ENCODE results near the gene ARHGEF37.

Gene ARHGEF37

GRCh38 chr5:149623473-149623872, 42.2 kb downstream of the ARHGEF37 start:
- in situ Hi-C loops (cut with MboI; ENCODE audit: low sequenced_read_pairs), result no loop called here

GRCh38 chr5:149627070-149627469, 45.8 kb downstream of the ARHGEF37 start:
- in situ Hi-C loops (cut with MboI; ENCODE audit: low sequenced_read_pairs), result loop anchor here (25.0 kb wide), 2 partner anchors 210 to 360 kb away; no protein-coding TSS in a partner anchor

GRCh38 chr5:149628221-149628620, 46.9 kb downstream of the ARHGEF37 start:
- in situ Hi-C loops (cut with MboI; ENCODE audit: low sequenced_read_pairs), result loop anchor here (25.0 kb wide), 2 partner anchors 209 to 359 kb away; no protein-coding TSS in a partner anchor

- in situ Hi-C loops (cut with MboI; ENCODE audit: low sequenced_read_pairs), result loop anchor here (25.0 kb wide), 2 partner anchors 208 to 358 kb away; no protein-coding TSS in a partner anchor
Observed at GRCh38 chr5:149628846-149629388, 47.6 kb downstream of the ARHGEF37 start.

GRCh38 chr5:149629421-149629820, 48.1 kb downstream of the ARHGEF37 start:
- in situ Hi-C loops (cut with MboI; ENCODE audit: low sequenced_read_pairs), result loop anchor here (25.0 kb wide), 2 partner anchors 208 to 358 kb away; no protein-coding TSS in a partner anchor

GRCh38 chr5:149630337-149630736, 49.0 kb downstream of the ARHGEF37 start:
- in situ Hi-C loops (cut with MboI; ENCODE audit: low sequenced_read_pairs), result loop anchor here (25.0 kb wide), 2 partner anchors 207 to 357 kb away; no protein-coding TSS in a partner anchor

- in situ Hi-C loops (cut with MboI; ENCODE audit: low sequenced_read_pairs), result loop anchor here (25.0 kb wide), 2 partner anchors 206 to 356 kb away; no protein-coding TSS in a partner anchor
Observed at GRCh38 chr5:149631506-149631905, 50.2 kb downstream of the ARHGEF37 start.

- in situ Hi-C loops (cut with MboI; ENCODE audit: low sequenced_read_pairs), result loop anchor here (25.0 kb wide), 2 partner anchors 205 to 355 kb away; no protein-coding TSS in a partner anchor
Observed at GRCh38 chr5:149632311-149633251, 51.3 kb downstream of the ARHGEF37 start.

GRCh38 chr5:149633476-149634350, 52.4 kb downstream of the ARHGEF37 start:
- in situ Hi-C loops (cut with MboI; ENCODE audit: low sequenced_read_pairs), result loop anchor here (25.0 kb wide), 2 partner anchors 204 to 354 kb away; no protein-coding TSS in a partner anchor

- in situ Hi-C loops (cut with MboI; ENCODE audit: low sequenced_read_pairs), result loop anchor here (25.0 kb wide), 2 partner anchors 202 to 352 kb away; no protein-coding TSS in a partner anchor
Observed at GRCh38 chr5:149635394-149635793, 54.1 kb downstream of the ARHGEF37 start.

- in situ Hi-C loops (cut with MboI; ENCODE audit: low sequenced_read_pairs), result loop anchor here (25.0 kb wide), 2 partner anchors 201 to 351 kb away; no protein-coding TSS in a partner anchor
Observed at GRCh38 chr5:149636191-149636860, 55.0 kb downstream of the ARHGEF37 start.

GRCh38 chr5:149636861-149637246, 55.6 kb downstream of the ARHGEF37 start:
- in situ Hi-C loops (cut with MboI; ENCODE audit: low sequenced_read_pairs), result loop anchor here (25.0 kb wide), 2 partner anchors 200 to 350 kb away; no protein-coding TSS in a partner anchor

- in situ Hi-C loops (cut with MboI; ENCODE audit: low sequenced_read_pairs), result loop anchor here (25.0 kb wide), 2 partner anchors 199 to 349 kb away; no protein-coding TSS in a partner anchor
Observed at GRCh38 chr5:149638136-149638535, 56.8 kb downstream of the ARHGEF37 start.

GRCh38 chr5:149638546-149639241, 57.4 kb downstream of the ARHGEF37 start:
- in situ Hi-C loops (cut with MboI; ENCODE audit: low sequenced_read_pairs), result loop anchor here (25.0 kb wide), 2 partner anchors 199 to 349 kb away; no protein-coding TSS in a partner anchor

- in situ Hi-C loops (cut with MboI; ENCODE audit: low sequenced_read_pairs), result loop anchor here (25.0 kb wide), 2 partner anchors 198 to 348 kb away; no protein-coding TSS in a partner anchor
Observed at GRCh38 chr5:149639737-149640136, 58.4 kb downstream of the ARHGEF37 start.

- in situ Hi-C loops (cut with MboI; ENCODE audit: low sequenced_read_pairs), result loop anchor here (25.0 kb wide), 2 partner anchors 197 to 347 kb away; no protein-coding TSS in a partner anchor
Observed at GRCh38 chr5:149640350-149640999, 59.2 kb downstream of the ARHGEF37 start.

GRCh38 chr5:149641000-149641576, 59.8 kb downstream of the ARHGEF37 start:
- in situ Hi-C loops (cut with MboI; ENCODE audit: low sequenced_read_pairs), result loop anchor here (25.0 kb wide), 2 partner anchors 196 to 346 kb away; no protein-coding TSS in a partner anchor

- in situ Hi-C loops (cut with MboI; ENCODE audit: low sequenced_read_pairs), result loop anchor here (25.0 kb wide), 2 partner anchors 196 to 346 kb away; no protein-coding TSS in a partner anchor
Observed at GRCh38 chr5:149641600-149641999, 60.3 kb downstream of the ARHGEF37 start.
